ENCODE results near the gene ZSCAN18.

- TF ChIP-seq CTCF (conservative IDR thresholded peaks at IDR 0.05 in 1 of 2, IDR thresholded peaks at IDR 0.05 in 1 of 2; ENCODE audit: extremely low read depth in 1 of 2, insufficient read depth in 1 of 2, low read depth in 1 of 2, low read length in 2 of 2) (no peak), EZH2 (IDR thresholded peaks at IDR 0.05; ENCODE audit: borderline replicate concordance, low read length) (no peak)
Observed at GRCh38 chr19:58056861-58057260, 41.2 kb downstream of the ZSCAN18 start.

Data from mammary epithelial cell (primary cell).